ENCODE data around the gene HTR3B. TPM values are rescaled to one million over a fixed set of nuclear protein-coding genes. Genes with fewer than 3 reads are reported as not detected.
A peak's percentile ranks its signal among the peaks of the same experiment; 100 is the strongest.

HTR3B gene
- polyA plus RNA-seq, 1 donor (not counting 4 experiments of a cell fraction or from before 2014, with no cell fraction given), result not detected

DNA sequence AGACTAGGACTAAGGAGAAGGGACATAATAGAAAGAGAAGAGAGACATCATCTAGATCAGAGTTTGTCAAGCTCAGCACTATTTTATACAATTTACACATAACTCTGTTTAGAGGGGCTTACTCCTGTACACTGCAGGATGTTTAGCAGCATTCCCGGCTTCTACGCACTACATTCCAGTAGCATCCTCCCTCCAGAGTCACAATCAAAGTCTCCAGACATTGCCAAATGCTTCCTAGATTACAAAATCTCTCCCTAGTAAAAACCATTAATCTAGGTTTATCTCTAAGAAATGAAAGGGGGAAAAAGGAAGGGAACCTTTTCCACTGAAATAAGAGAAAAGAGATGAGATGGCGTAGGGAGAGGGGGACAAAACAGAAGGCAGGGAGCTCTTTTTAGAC is 33.3 kb upstream of the HTR3B start:
- TF ChIP-seq, protein P1, sequence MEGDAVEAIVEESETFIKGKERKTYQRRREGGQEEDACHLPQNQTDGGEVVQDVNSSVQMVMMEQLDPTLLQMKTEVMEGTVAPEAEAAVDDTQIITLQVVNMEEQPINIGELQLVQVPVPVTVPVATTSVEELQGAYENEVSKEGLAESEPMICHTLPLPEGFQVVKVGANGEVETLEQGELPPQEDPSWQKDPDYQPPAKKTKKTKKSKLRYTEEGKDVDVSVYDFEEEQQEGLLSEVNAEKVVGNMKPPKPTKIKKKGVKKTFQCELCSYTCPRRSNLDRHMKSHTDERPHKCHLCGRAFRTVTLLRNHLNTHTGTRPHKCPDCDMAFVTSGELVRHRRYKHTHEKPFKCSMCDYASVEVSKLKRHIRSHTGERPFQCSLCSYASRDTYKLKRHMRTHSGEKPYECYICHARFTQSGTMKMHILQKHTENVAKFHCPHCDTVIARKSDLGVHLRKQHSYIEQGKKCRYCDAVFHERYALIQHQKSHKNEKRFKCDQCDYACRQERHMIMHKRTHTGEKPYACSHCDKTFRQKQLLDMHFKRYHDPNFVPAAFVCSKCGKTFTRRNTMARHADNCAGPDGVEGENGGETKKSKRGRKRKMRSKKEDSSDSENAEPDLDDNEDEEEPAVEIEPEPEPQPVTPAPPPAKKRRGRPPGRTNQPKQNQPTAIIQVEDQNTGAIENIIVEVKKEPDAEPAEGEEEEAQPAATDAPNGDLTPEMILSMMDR (optimal IDR thresholded peaks at IDR 0.05 in 1 of 3, IDR thresholded peaks at IDR 0.05 in 1 of 3, conservative IDR thresholded peaks at IDR 0.05 in 1 of 3; ENCODE audit: extremely low read depth in 1 of 3, insufficient read depth in 2 of 3, low read length in 3 of 3), result no peak
- TF ChIP-seq EZH2 (IDR thresholded peaks at IDR 0.05; ENCODE audit: low read length), result no peak
- dilution Hi-C loops (cut with MboI; ENCODE audit: extremely low pct_ligation_motif_present, low sequenced_read_pairs), result no loop called here
- DNase-seq (ENCODE audit: low read depth, low spot score), result no peak
- Histone ChIP-seq H3K9ac (ENCODE audit: control insufficient read depth, extremely low read depth, insufficient read depth, low read length) (no peak overlapping the region), H3K9me1 (ENCODE audit: control insufficient read depth, extremely low read depth, insufficient read depth, low read length) (no peaks in the 10 kb centered on the region), H4K20me1 (ENCODE audit: control insufficient read depth, extremely low read depth, insufficient read depth, low read length) (no peaks in the 10 kb centered on the region), H3K36me3 (ENCODE audit: control insufficient read depth in 2 of 2, extremely low read depth in 1 of 2, insufficient read depth in 2 of 2, low read length in 2 of 2) (peaks cover 0 to 1% of the 10 kb centered on the region in 2 experiments), H3K4me3 (ENCODE audit: control insufficient read depth in 2 of 3, extremely low read depth in 1 of 3, insufficient read depth in 2 of 3, low read depth in 1 of 3, low read length in 3 of 3) (no peak overlapping the region), H2AFZ (ENCODE audit: control insufficient read depth, low read length) (no peak overlapping the region), H3K79me2 (ENCODE audit: control insufficient read depth, insufficient read depth, low read length) (peaks cover 10% of the 10 kb centered on the region), H3K4me1 (ENCODE audit: control insufficient read depth, extremely low read depth, insufficient read depth, low read length) (peaks cover 10% of the 10 kb centered on the region), H3K9me3 (ENCODE audit: control insufficient read depth, low read depth, low read length) (no peaks in the 10 kb centered on the region), H3K27ac (ENCODE audit: control insufficient read depth, insufficient read depth, low read length) (no peak overlapping the region), H3K4me2 (ENCODE audit: control insufficient read depth, extremely low read depth, insufficient read depth, low read depth, low read length) (no peak overlapping the region), H3K27me3 (ENCODE audit: control insufficient read depth, extremely low read depth, insufficient read depth, low read length) (no peaks in the 10 kb centered on the region)
- FAIRE-seq, result no peak

DNA sequence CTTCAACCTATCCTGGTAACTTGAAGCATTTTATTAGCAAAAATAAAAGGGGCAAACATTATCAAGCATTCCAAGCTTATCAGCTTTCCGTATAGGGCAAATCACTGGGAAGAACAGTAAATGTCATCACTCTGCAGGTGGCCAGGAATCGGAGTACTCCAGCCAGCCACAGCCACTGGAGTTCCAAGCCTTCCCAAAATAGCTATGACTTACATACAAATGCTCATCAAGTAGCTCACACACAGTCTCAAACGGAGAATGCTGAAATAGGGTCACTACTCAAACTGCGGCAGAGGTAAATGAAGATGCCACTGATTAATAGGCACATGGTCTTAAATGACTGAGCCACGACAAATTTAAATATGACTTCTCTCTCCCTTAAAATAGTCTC is 31.4 kb upstream of the HTR3B start:
- dilution Hi-C loops (cut with MboI; ENCODE audit: extremely low pct_ligation_motif_present, low sequenced_read_pairs), result no loop called here
- H3K9me1 ChIP-seq (ENCODE audit: control insufficient read depth, extremely low read depth, insufficient read depth, low read length), result no peaks in the 10 kb centered on the region
- H3K36me3 ChIP-seq (ENCODE audit: control insufficient read depth in 2 of 2, extremely low read depth in 1 of 2, insufficient read depth in 2 of 2, low read length in 2 of 2), result peaks cover 0 to 1% of the 10 kb centered on the region in 2 experiments
- no peaks in the 10 kb centered on the region for H4K20me1 ChIP-seq (ENCODE audit: control insufficient read depth, extremely low read depth, insufficient read depth, low read length)
- H3K9me3 ChIP-seq (ENCODE audit: control insufficient read depth, low read depth, low read length), result no peaks in the 10 kb centered on the region
- H3K27me3 ChIP-seq (ENCODE audit: control insufficient read depth, extremely low read depth, insufficient read depth, low read length), result no peaks in the 10 kb centered on the region
- no peak for DNase-seq (ENCODE audit: low read depth, low spot score)
- peaks cover 10% of the 10 kb centered on the region for H3K79me2 ChIP-seq (ENCODE audit: control insufficient read depth, insufficient read depth, low read length)
- TF ChIP-seq EZH2 (IDR thresholded peaks at IDR 0.05; ENCODE audit: low read length), result no peak
- TF ChIP-seq, protein P1 (optimal IDR thresholded peaks at IDR 0.05 in 1 of 3, IDR thresholded peaks at IDR 0.05 in 1 of 3, conservative IDR thresholded peaks at IDR 0.05 in 1 of 3; ENCODE audit: extremely low read depth in 1 of 3, insufficient read depth in 2 of 3, low read length in 3 of 3), result no peak
- no peak overlapping the region for H3K9ac ChIP-seq (ENCODE audit: control insufficient read depth, extremely low read depth, insufficient read depth, low read length)
- no peak overlapping the region for H3K27ac ChIP-seq (ENCODE audit: control insufficient read depth, insufficient read depth, low read length)
- no peak for FAIRE-seq
- peak overlapping the region; percentile 48 for H3K4me2 ChIP-seq (ENCODE audit: control insufficient read depth, extremely low read depth, insufficient read depth, low read depth, low read length)
- no peak overlapping the region for H2AFZ ChIP-seq (ENCODE audit: control insufficient read depth, low read length)
- H3K4me3 ChIP-seq (ENCODE audit: control insufficient read depth in 2 of 3, extremely low read depth in 1 of 3, insufficient read depth in 2 of 3, low read depth in 1 of 3, low read length in 3 of 3), result no peak overlapping the region
- peaks cover 10% of the 10 kb centered on the region for H3K4me1 ChIP-seq (ENCODE audit: control insufficient read depth, extremely low read depth, insufficient read depth, low read length)

Measured in keratinocyte (primary cell).